Measurements from ENCODE around the gene SH3RF2. TPM values are rescaled to one million over a fixed set of nuclear protein-coding genes. Genes with fewer than 3 reads are reported as not detected.
A peak's percentile ranks its signal among the peaks of the same experiment; 100 is the strongest.

The SH3RF2 gene
- total and polyA plus RNA-seq, 10 donors, result 0.04 to 0.44 (median 0.10) TPM; not detected in 2

GRCh38 chr5:145983446-145983845 is 47.1 kb downstream of the SH3RF2 start:
- Histone ChIP-seq H3K36me3 (no peaks in the 10 kb centered on the region), H3K4me1 (peaks cover 0 to 17% (median 0%) of the 10 kb centered on the region in 6 donors), H3K9me3 (no peaks in the 10 kb centered on the region), H3K27me3 (replicated peaks in 1 of 7) (peaks cover 0 to 14% (median 0%) of the 10 kb centered on the region in 7 donors), H3K4me3 (no peak overlapping the region), H3K27ac (peak overlapping the region in 1 of 8 donors; percentile 26)
- intact Hi-C loops (cut with DNase I; ENCODE audit: low total_unique reads), result no loop called here
- TF ChIP-seq POLR2A (IDR thresholded peaks at IDR 0.05), result no peak
- TF ChIP-seq CTCF (IDR thresholded peaks at IDR 0.05 in 8 of 11, conservative IDR thresholded peaks at IDR 0.05 in 3 of 11), result no peak
- no peak for TF ChIP-seq POLR2AphosphoS5 (IDR thresholded peaks at IDR 0.05)
- DNase-seq, result no peak
- 85 to 100% (median 90%) methylated on average over 2 of the region's 2 CpGs for WGBS, 5 donors

DNA sequence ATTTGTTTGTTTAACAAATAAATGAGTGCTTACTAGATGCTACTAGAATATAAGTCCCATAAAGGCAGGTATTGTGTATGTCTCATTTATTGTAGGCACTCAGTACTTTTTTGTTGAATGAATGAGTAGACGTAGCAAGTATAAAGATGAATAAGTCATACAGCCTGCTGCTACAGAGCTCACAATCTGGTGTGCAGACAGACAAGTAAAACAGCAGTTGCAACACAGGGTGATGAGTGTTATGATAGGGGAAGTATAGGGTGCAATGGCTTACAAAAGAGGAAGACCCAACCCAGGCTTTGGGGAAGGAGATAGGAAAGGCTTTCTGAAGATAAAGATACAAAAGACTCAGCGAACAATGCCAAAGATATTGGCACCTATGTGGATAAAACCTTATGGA is 47.7 kb downstream of the SH3RF2 start:
- 40 to 71% (median 61%) methylated on average over 2 of the region's 2 CpGs for WGBS, 5 donors

DNA sequence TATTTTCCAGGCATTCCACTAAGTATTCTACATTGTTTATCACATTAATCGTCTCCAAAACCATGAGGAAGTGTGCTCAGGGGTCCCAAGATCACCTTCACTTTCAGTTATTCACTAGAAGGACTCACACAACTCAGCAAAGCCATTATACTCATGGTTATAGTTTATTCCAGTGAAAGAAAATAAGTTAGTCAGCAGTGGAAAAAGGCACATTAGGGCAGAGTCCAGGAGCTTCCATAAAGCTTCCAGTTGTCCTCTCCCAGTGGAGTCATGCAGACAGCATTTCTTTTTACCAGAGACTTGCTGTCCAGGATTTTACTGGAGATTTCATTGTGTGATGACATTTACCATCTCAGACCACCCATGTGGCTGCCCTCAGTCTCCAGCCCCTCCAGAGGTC is 51.5 kb downstream of the SH3RF2 start:
- 58 to 78% (median 63%) methylated on average over 1 of the region's 1 CpG for WGBS, 5 donors
- intact Hi-C loops (cut with DNase I; ENCODE audit: low total_unique reads), result no loop called here
- Histone ChIP-seq H3K27ac (no peak overlapping the region), H3K36me3 (no peaks in the 10 kb centered on the region), H3K27me3 (replicated peaks in 1 of 7) (peaks cover 0 to 18% (median 0%) of the 10 kb centered on the region in 7 donors), H3K4me3 (no peak overlapping the region), H3K4me1 (peaks cover 0 to 8% (median 0%) of the 10 kb centered on the region in 6 donors), H3K9me3 (peaks cover 0 to 6% (median under 1%) of the 10 kb centered on the region in 8 donors)
- no peak for TF ChIP-seq POLR2AphosphoS5 (IDR thresholded peaks at IDR 0.05)
- TF ChIP-seq POLR2A (IDR thresholded peaks at IDR 0.05), result no peak
- no peak for TF ChIP-seq CTCF (IDR thresholded peaks at IDR 0.05 in 8 of 11, conservative IDR thresholded peaks at IDR 0.05 in 3 of 11)
- DNase-seq, result no peak

More for the DNA sequence above, 47.7 kb downstream of the SH3RF2 start:
- Histone ChIP-seq H3K36me3 (no peaks in the 10 kb centered on the region), H3K4me3 (no peak overlapping the region), H3K4me1 (peaks cover 0 to 17% (median 0%) of the 10 kb centered on the region in 6 donors), H3K27ac (peak overlapping the region in 3 of 8 donors; percentile 2 to 31 (median 26)), H3K27me3 (replicated peaks in 1 of 7) (peaks cover 0 to 14% (median 0%) of the 10 kb centered on the region in 7 donors), H3K9me3 (no peaks in the 10 kb centered on the region)
- DNase-seq, result no peak
- intact Hi-C loops (cut with DNase I; ENCODE audit: low total_unique reads), result no loop called here
- TF ChIP-seq CTCF (IDR thresholded peaks at IDR 0.05 in 8 of 11, conservative IDR thresholded peaks at IDR 0.05 in 3 of 11) (no peak), POLR2A (IDR thresholded peaks at IDR 0.05) (no peak), POLR2AphosphoS5 (IDR thresholded peaks at IDR 0.05) (no peak)

DNA sequence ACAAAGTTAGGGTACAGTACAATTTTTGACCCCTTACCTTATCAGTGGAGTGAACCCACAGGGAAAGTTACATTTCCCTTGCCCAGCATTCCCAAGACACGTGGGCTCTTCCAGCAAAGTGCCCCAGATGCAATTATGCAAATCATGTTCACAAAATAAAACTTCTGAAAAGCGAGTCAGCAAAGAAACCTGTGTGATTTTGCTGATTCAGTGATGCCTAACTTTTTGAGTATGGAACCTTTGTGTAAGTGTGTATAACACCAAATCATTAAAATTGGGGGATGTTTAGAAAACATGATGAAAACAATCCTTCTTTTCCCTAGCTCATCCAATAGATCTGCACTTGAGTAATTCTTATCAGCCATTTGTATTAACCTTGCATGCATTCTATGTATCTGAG is 52.6 kb downstream of the SH3RF2 start:
- DNase-seq, result no peak
- 55 to 86% (median 70%) methylated on average over 2 of the region's 2 CpGs for WGBS, 5 donors
- Histone ChIP-seq H3K4me3 (no peak overlapping the region), H3K36me3 (no peaks in the 10 kb centered on the region), H3K27ac (no peak overlapping the region), H3K9me3 (peaks cover 0 to 17% (median 11%) of the 10 kb centered on the region in 8 donors), H3K27me3 (replicated peaks in 1 of 7) (peaks cover 0 to 18% (median 0%) of the 10 kb centered on the region in 7 donors), H3K4me1 (peaks cover 0 to under 1% (median 0%) of the 10 kb centered on the region in 6 donors)
- no peak for TF ChIP-seq CTCF (IDR thresholded peaks at IDR 0.05 in 8 of 11, conservative IDR thresholded peaks at IDR 0.05 in 3 of 11)
- no peak for TF ChIP-seq POLR2AphosphoS5 (IDR thresholded peaks at IDR 0.05)
- TF ChIP-seq POLR2A (IDR thresholded peaks at IDR 0.05), result no peak
- intact Hi-C loops (cut with DNase I; ENCODE audit: low total_unique reads), result no loop called here
